Right lobe of liver (tissue), 6 donors: ENCODE results near the gene DRAXIN. TPM values are rescaled to one million over a fixed set of nuclear protein-coding genes. Genes with fewer than 3 reads are reported as not detected.

Source experiments
- ATAC-seq, 4 donors: fragments of 200-7000 bp; cut with Tn5 transposase; one replicate each; pipeline ENCODE4 v1.9.1; 2020; ENCODE audit warnings: mild to moderate bottlenecking in 4 of 4, moderate library complexity in 4 of 4
- DNase-seq, 3 donors: peaks; one replicate each; pipeline ENCODE4 v3.0.0-alpha.2; 2020
- H3K27ac ChIP-seq, 3 donors: fragments of 200-600 bp; one replicate each; pipeline ENCODE4 v1.8.0; 2022
- H3K27me3 ChIP-seq, 2 donors: fragments of 200-600 bp; one replicate each; pipeline ENCODE4 v1.8.0; 2022
- H3K36me3 ChIP-seq, 4 donors: fragments of 200-600 bp; sonication (generic) in 1 of 4; one replicate each; pipeline versions ENCODE4 v1.5.1 to v1.8.0; 2017 to 2022; ENCODE audit warnings: control low read depth in 1 of 4
- H3K4me1 ChIP-seq, 4 donors: fragments of 200-600 bp; sonication (generic) in 1 of 4; one replicate each; pipeline versions ENCODE4 v1.5.1 to v1.8.0; 2017 to 2022; ENCODE audit warnings: control low read depth in 1 of 4
- H3K4me3 ChIP-seq, 3 donors: fragments of 200-600 bp; one replicate each; pipeline ENCODE4 v1.8.0; 2022
- H3K9me3 ChIP-seq, 4 donors: fragments of 200-600 bp; sonication (generic) in 1 of 4; one replicate each; pipeline versions ENCODE4 v1.5.1 to v1.8.0; 2017 to 2022; ENCODE audit warnings: control low read depth in 1 of 4
- CTCF ChIP-seq, 4 donors: fragments of 200-600 bp in 3 of 4; fragments of 450-650 bp in 1 of 4; IDR thresholded peaks; one replicate each; pipeline versions ENCODE4 v1.5.1 to v1.8.0; 2016 to 2022; ENCODE audit warnings: antibody characterized with exemption in 4 of 4, mild to moderate bottlenecking in 2 of 4
- POLR2A ChIP-seq: fragments of 450-650 bp; IDR thresholded peaks from one replicate; pipeline ENCODE4 v1.6.1; 2017; ENCODE audit warnings: antibody characterized with exemption, mild to moderate bottlenecking
- WGBS: methylation state at CpG from one replicate; pipeline ENCODE4 v1.1.6; 2018; ENCODE audit warnings: low coverage, low lambda C conversion rate; ENCODE audit not compliant: insufficient coverage; ENCODE audit errors: missing lambda C conversion rate; 5-methylcytosine and 5-hydroxymethylcytosine counted together
- intact Hi-C, 2 donors: fragments of 100-400 bp; cut with DNase I; formaldehyde crosslinking; loops; one replicate each; pipeline versions ENCODE4 v1.11.2 to v1.14.1; 2022
- total RNA-seq, 6 experiments: library from RNA; depleted of rRNA in 2 of 6; stranded (reverse); fragments of >200 nt in 2 of 6; fragmentation: NEBNext Ultra II Directional in 3 of 6; extraction: Animal tissue kit (Norgen Biotek cat#: 25700) in 3 of 6; gene quantifications; one replicate each; pipeline versions ENCODE4 v1.1.0 to v1.2.4, GENCODE V29; 2016 to 2023
- donor health status: DM: no; HTN: yes; CAD: no.
- donor health status: DM: no; HTN: no; CAD: no.
- donor health status: DM: no; HTN: no; CAD: no.
- donor health status: DM: no; HTN: yes; CAD: no.
- donor health status: DM: no; HTN: yes; CAD: no.

Gene DRAXIN
- total RNA-seq, 6 experiments from 2014 or later, result not detected

GRCh38 chr1:11752359-11753088 is 61.0 kb downstream of the DRAXIN start:
- no peak overlapping the region for H3K4me3 ChIP-seq
- WGBS, result 36% methylated on average over 8 of the region's 17 CpGs
- H3K9me3 ChIP-seq, result no peaks in the 10 kb centered on the region
- TF ChIP-seq CTCF (IDR thresholded peaks at IDR 0.05) (no peak), POLR2A (no peak)
- DNase-seq (no peak), ATAC-seq (no peak)
- no peaks in the 10 kb centered on the region for H3K4me1 ChIP-seq
- intact Hi-C loops, result no loop called here
- H3K27ac ChIP-seq, result no peak overlapping the region
- peaks cover 0 to 7% (median 2%) of the 10 kb centered on the region in 4 donors for H3K36me3 ChIP-seq
- no peaks in the 10 kb centered on the region for H3K27me3 ChIP-seq

GRCh38 chr1:11753555-11754208 is 62.2 kb downstream of the DRAXIN start:
- DNase-seq (no peak), ATAC-seq (no peak)
- no peaks in the 10 kb centered on the region for H3K27me3 ChIP-seq
- TF ChIP-seq CTCF (IDR thresholded peaks at IDR 0.05) (no peak), POLR2A (no peak)
- H3K4me3 ChIP-seq, result no peak overlapping the region
- WGBS, result 33% methylated on average over 1 of the region's 7 CpGs
- peaks cover 0 to 7% (median 2%) of the 10 kb centered on the region in 4 donors for H3K36me3 ChIP-seq
- intact Hi-C loops, result no loop called here
- H3K27ac ChIP-seq, result no peak overlapping the region
- no peaks in the 10 kb centered on the region for H3K4me1 ChIP-seq
- H3K9me3 ChIP-seq, result no peaks in the 10 kb centered on the region

GRCh38 chr1:11757047-11757446 is 65.5 kb downstream of the DRAXIN start:
- Histone ChIP-seq H3K4me3 (no peak overlapping the region), H3K36me3 (no peaks in the 10 kb centered on the region), H3K27ac (no peak overlapping the region), H3K4me1 (no peaks in the 10 kb centered on the region), H3K9me3 (no peaks in the 10 kb centered on the region), H3K27me3 (no peaks in the 10 kb centered on the region)
- intact Hi-C loops, result no loop called here
- DNase-seq, result no peak
- TF ChIP-seq CTCF (IDR thresholded peaks at IDR 0.05) (no peak), POLR2A (no peak)
- WGBS, result 94% methylated on average over 1 of the region's 1 CpG
- no peak for ATAC-seq

- DNase-seq (no peak), ATAC-seq (no peak)
- TF ChIP-seq POLR2A (no peak), CTCF (IDR thresholded peaks at IDR 0.05) (no peak)
- H3K9me3 ChIP-seq, result no peaks in the 10 kb centered on the region
- no peak overlapping the region for H3K4me3 ChIP-seq
- 75% methylated on average over 4 of the region's 4 CpGs for WGBS
- intact Hi-C loops, result no loop called here
- no peaks in the 10 kb centered on the region for H3K4me1 ChIP-seq
- no peaks in the 10 kb centered on the region for H3K36me3 ChIP-seq
- H3K27me3 ChIP-seq, result no peaks in the 10 kb centered on the region
- no peak overlapping the region for H3K27ac ChIP-seq
Measured at GRCh38 chr1:11759791-11760190, 68.3 kb downstream of the DRAXIN start.
